ENCODE results near the gene PIEZO2. TPM values are rescaled to one million over a fixed set of nuclear protein-coding genes. Genes with fewer than 3 reads are reported as not detected.
A peak's percentile ranks its signal among the peaks of the same experiment; 100 is the strongest.

PIEZO2 gene
- total RNA-seq, 1 donor from 2014 or later, result 134 TPM

GRCh38 chr18:11002277-11002676, 147.1 kb downstream of the PIEZO2 start:
- Mint-ChIP-seq H3K27me3 (ENCODE audit: unreplicated experiment) (no peaks in the 10 kb centered on the region), H3K9me3 (ENCODE audit: unreplicated experiment) (peaks cover 12% of the 10 kb centered on the region), H3K36me3 (ENCODE audit: unreplicated experiment) (peaks cover 24% of the 10 kb centered on the region), H3K27ac (ENCODE audit: unreplicated experiment) (peak overlapping the region; percentile 69), H3K4me3 (ENCODE audit: unreplicated experiment) (no peak overlapping the region), H3K4me1 (ENCODE audit: unreplicated experiment) (peaks cover 52% of the 10 kb centered on the region)
- TF ChIP-seq, protein P1, sequence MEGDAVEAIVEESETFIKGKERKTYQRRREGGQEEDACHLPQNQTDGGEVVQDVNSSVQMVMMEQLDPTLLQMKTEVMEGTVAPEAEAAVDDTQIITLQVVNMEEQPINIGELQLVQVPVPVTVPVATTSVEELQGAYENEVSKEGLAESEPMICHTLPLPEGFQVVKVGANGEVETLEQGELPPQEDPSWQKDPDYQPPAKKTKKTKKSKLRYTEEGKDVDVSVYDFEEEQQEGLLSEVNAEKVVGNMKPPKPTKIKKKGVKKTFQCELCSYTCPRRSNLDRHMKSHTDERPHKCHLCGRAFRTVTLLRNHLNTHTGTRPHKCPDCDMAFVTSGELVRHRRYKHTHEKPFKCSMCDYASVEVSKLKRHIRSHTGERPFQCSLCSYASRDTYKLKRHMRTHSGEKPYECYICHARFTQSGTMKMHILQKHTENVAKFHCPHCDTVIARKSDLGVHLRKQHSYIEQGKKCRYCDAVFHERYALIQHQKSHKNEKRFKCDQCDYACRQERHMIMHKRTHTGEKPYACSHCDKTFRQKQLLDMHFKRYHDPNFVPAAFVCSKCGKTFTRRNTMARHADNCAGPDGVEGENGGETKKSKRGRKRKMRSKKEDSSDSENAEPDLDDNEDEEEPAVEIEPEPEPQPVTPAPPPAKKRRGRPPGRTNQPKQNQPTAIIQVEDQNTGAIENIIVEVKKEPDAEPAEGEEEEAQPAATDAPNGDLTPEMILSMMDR (IDR thresholded peaks at IDR 0.05), result no peak
- DNase-seq (ENCODE audit: extremely low spot score, unreplicated experiment), result no peak

DNA sequence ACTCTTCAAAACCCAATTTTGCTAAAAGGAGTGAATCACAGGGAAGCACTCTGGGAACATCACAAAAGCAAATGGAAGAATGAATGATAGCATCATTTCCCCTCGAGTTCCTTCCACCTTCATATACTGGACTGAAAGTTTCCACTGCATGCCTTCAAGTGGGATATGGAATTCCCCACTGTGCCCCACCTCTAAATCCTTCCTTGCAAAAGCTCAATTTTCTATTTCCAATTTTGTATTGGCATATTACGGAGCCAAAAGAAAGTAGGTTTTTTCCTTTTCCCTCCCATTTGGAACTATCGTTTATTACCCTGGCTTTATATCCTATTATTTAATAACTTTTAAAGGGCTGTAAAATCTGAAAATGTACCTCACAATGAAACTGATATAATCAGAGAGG, 149.3 kb downstream of the PIEZO2 start:
- Mint-ChIP-seq H3K27ac (ENCODE audit: unreplicated experiment) (no peak overlapping the region), H3K27me3 (ENCODE audit: unreplicated experiment) (no peaks in the 10 kb centered on the region), H3K9me3 (ENCODE audit: unreplicated experiment) (peaks cover 24% of the 10 kb centered on the region), H3K36me3 (ENCODE audit: unreplicated experiment) (peaks cover 37% of the 10 kb centered on the region), H3K4me1 (ENCODE audit: unreplicated experiment) (peaks cover 45% of the 10 kb centered on the region), H3K4me3 (ENCODE audit: unreplicated experiment) (no peak overlapping the region)
- TF ChIP-seq, protein P1 (IDR thresholded peaks at IDR 0.05), result no peak
- no peak for DNase-seq (ENCODE audit: extremely low spot score, unreplicated experiment)

DNA sequence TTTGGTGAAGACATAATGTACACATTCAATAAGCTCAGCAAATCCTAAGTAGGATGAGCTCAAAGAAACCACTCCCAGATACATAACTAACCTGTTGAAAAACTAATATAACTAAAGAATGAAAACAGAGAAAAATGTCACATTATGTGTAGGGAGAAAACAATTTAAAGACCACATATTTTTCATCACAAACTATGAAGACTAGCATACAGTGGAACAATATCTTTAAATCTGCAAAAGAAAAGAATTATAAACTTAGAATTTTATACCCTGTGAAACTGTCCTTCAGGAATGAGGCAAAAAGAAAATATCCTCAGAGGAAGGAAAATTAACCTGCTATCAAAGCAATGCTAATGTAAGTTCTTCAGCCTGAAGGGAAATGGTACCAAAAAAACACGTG, 151.5 kb downstream of the PIEZO2 start:
- TF ChIP-seq, protein P1 (IDR thresholded peaks at IDR 0.05), result no peak
- H3K9me3 Mint-ChIP-seq (ENCODE audit: unreplicated experiment), result peaks cover 29% of the 10 kb centered on the region
- H3K4me1 Mint-ChIP-seq (ENCODE audit: unreplicated experiment), result peaks cover 26% of the 10 kb centered on the region
- DNase-seq (ENCODE audit: extremely low spot score, unreplicated experiment), result no peak
- no peak overlapping the region for H3K4me3 Mint-ChIP-seq (ENCODE audit: unreplicated experiment)
- H3K27ac Mint-ChIP-seq (ENCODE audit: unreplicated experiment), result no peak overlapping the region
- peaks cover 39% of the 10 kb centered on the region for H3K36me3 Mint-ChIP-seq (ENCODE audit: unreplicated experiment)
- H3K27me3 Mint-ChIP-seq (ENCODE audit: unreplicated experiment), result no peaks in the 10 kb centered on the region

DNA sequence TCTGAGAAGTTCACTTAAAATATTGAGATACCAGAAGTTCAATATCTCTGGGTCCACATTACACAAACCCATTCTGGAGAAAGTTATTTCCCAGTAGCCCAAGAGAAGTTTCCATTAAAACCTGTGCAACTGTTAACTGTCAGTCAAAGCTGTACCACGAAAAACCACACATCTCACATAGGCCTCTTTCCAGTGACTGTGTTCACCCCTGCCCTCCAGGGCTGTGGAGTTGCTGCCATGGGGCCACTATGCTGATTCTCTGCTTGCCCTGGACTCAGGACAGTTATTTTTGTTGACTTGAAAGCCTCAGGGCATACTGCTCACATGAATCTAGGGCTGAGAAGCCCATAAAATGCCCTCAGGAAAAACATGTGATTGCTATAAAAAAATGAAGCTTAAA, 153.8 kb downstream of the PIEZO2 start:
- no peaks in the 10 kb centered on the region for H3K27me3 Mint-ChIP-seq (ENCODE audit: unreplicated experiment)
- peaks cover 45% of the 10 kb centered on the region for H3K36me3 Mint-ChIP-seq (ENCODE audit: unreplicated experiment)
- H3K9me3 Mint-ChIP-seq (ENCODE audit: unreplicated experiment), result peaks cover 34% of the 10 kb centered on the region
- H3K4me1 Mint-ChIP-seq (ENCODE audit: unreplicated experiment), result peaks cover 11% of the 10 kb centered on the region
- no peak for DNase-seq (ENCODE audit: extremely low spot score, unreplicated experiment)
- no peak overlapping the region for H3K4me3 Mint-ChIP-seq (ENCODE audit: unreplicated experiment)
- H3K27ac Mint-ChIP-seq (ENCODE audit: unreplicated experiment), result peak overlapping the region; percentile 62
- TF ChIP-seq, protein P1 (IDR thresholded peaks at IDR 0.05), result no peak

DNA sequence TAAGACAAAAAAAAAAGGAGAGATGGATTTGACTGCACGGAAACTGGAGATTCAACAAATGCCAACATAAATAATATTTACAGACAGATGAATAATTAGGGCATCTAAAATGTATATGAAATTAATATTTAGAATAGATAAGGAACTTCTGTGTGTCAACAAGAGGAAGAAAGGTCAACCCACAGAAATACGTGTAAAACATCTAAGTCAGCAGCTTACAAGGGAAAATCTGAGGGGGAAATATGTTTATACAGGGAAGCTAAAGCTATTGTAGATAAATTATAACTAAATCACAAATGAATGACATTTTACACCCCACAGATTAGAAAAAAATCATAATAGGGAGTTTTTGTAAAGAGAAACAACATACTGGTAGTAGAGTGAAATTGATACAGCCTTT, 159.9 kb downstream of the PIEZO2 start:
- Mint-ChIP-seq H3K9me3 (ENCODE audit: unreplicated experiment) (peaks cover 45% of the 10 kb centered on the region), H3K36me3 (ENCODE audit: unreplicated experiment) (peaks cover 44% of the 10 kb centered on the region), H3K4me3 (ENCODE audit: unreplicated experiment) (no peak overlapping the region), H3K27me3 (ENCODE audit: unreplicated experiment) (no peaks in the 10 kb centered on the region), H3K4me1 (ENCODE audit: unreplicated experiment) (peaks cover 9% of the 10 kb centered on the region), H3K27ac (ENCODE audit: unreplicated experiment) (no peak overlapping the region)
- TF ChIP-seq, protein P1 (IDR thresholded peaks at IDR 0.05), result no peak
- DNase-seq (ENCODE audit: extremely low spot score, unreplicated experiment), result no peak
